Adrenal gland (tissue), 5 donors: ENCODE results near the gene ROS1.
"Not testable (repeated sequence)": the region's sequence is repeated elsewhere in the genome, so short reads cannot be mapped to it uniquely, and the experiment has no call there.

Experiments
- CTCF ChIP-seq, 6 experiments: fragments of 450-650 bp in 4 of 6; fragments of 200-600 bp in 2 of 6; sonication (generic) in 1 of 6; IDR thresholded peaks; 1 replicate in 5 of 6; 2 replicates in 1 of 6; pipeline versions ENCODE4 v1.5.1 to v1.8.0; 2016 to 2021; ENCODE audit warnings: antibody characterized with exemption in 6 of 6, mild to moderate bottlenecking in 2 of 6, moderate library complexity in 1 of 6
- POLR2A ChIP-seq, 2 donors: fragments of 450-650 bp; IDR thresholded peaks; one replicate each; pipeline ENCODE4 v1.6.1; 2017; ENCODE audit warnings: antibody characterized with exemption in 2 of 2, mild to moderate bottlenecking in 2 of 2, moderate library complexity in 1 of 2
- donor health status: DM: no; HTN: no; CAD: no.

- TF ChIP-seq CTCF, POLR2A (IDR thresholded peaks at IDR 0.05): not testable (repeated sequence)
Measured at GRCh38 chr6:117442313-117442712, 16.6 kb upstream of the ROS1 start.
